MM.1S (cell line): ENCODE measurements around the gene KCNIP1.

Source experiments
- CTCF ChIP-seq: fragments of 300-600 bp; sonication (generic); IDR thresholded peaks from 2 replicates; pipeline ENCODE4 v1.5.1; 2016; ENCODE audit warnings: antibody characterized with exemption, low read length, mixed read lengths
- EZH2 ChIP-seq: fragments of 300-600 bp; sonication (generic); optimal IDR thresholded peaks from 2 replicates; pipeline ENCODE3; 2017; ENCODE audit warnings: low read depth, mild to moderate bottlenecking, antibody characterized with exemption, low read length, mixed read lengths

GRCh38 chr5:170614720-170615119 lies 110.9 kb downstream of the KCNIP1 start:
- no peak for TF ChIP-seq CTCF
- no peak for TF ChIP-seq EZH2
